H9 (cell line): ENCODE data around the gene TTF2. TPM values are rescaled to one million over a fixed set of nuclear protein-coding genes. Genes with fewer than 3 reads are reported as not detected.

ENCODE experiments used
- DNase-seq: peaks from one replicate; pipeline ENCODE4 v3.0.0-alpha.2; 2017
- H2AFZ ChIP-seq: one replicate; pipeline ENCODE4 v1.6.1; 2013; ENCODE audit warnings: mild to moderate bottlenecking, low read length, control low read depth, moderate library complexity
- H2AK5ac ChIP-seq: 2 replicates; pipeline ENCODE4 v1.6.1; 2013; ENCODE audit warnings: low read length, control low read depth, mixed read lengths; ENCODE audit not compliant: insufficient read length
- H2BK120ac ChIP-seq: one replicate; pipeline ENCODE4 v1.6.1; 2013; ENCODE audit warnings: low read depth, mild to moderate bottlenecking, low read length, control low read depth, inconsistent platforms; ENCODE audit not compliant: poor library complexity, severe bottlenecking
- H2BK12ac ChIP-seq: 2 replicates; pipeline ENCODE4 v1.6.1; 2013; ENCODE audit warnings: low read length, control low read depth, mixed read lengths, low read depth; ENCODE audit not compliant: insufficient read length
- H2BK15ac ChIP-seq: 2 replicates; pipeline ENCODE4 v1.6.1; 2013; ENCODE audit warnings: low read depth, low read length, control low read depth
- H2BK20ac ChIP-seq: one replicate; pipeline ENCODE4 v1.6.1; 2013; ENCODE audit warnings: low read depth, mild to moderate bottlenecking, low read length, control low read depth, inconsistent platforms; ENCODE audit not compliant: poor library complexity, severe bottlenecking
- H2BK5ac ChIP-seq: 2 replicates; pipeline ENCODE4 v1.6.1; 2013; ENCODE audit warnings: low read length, control low read depth, mixed read lengths; ENCODE audit not compliant: insufficient read length
- H3K14ac ChIP-seq: 2 replicates; pipeline ENCODE4 v1.6.1; 2013; ENCODE audit warnings: low read length, control low read depth; ENCODE audit not compliant: insufficient read depth
- H3K18ac ChIP-seq: 2 replicates; pipeline ENCODE4 v1.6.1; 2013; ENCODE audit warnings: low read depth, mild to moderate bottlenecking, mixed read lengths, low read length, control low read depth; ENCODE audit not compliant: insufficient read length
- H3K23ac ChIP-seq: 2 replicates; pipeline ENCODE4 v1.6.1; 2013; ENCODE audit warnings: low read length, control low read depth, mixed read lengths, low read depth; ENCODE audit not compliant: insufficient read length
- H3K23me2 ChIP-seq: 2 replicates; pipeline ENCODE4 v1.6.1; 2013; ENCODE audit warnings: low read depth, mild to moderate bottlenecking, mixed read lengths, low read length, control low read depth; ENCODE audit not compliant: insufficient read length, poor library complexity, severe bottlenecking
- H3K27ac ChIP-seq: 2 replicates; pipeline ENCODE4 v1.5.1; 2013; ENCODE audit warnings: low read length, control low read depth, mixed read lengths, low read depth; ENCODE audit not compliant: insufficient read length
- H3K27me3 ChIP-seq: 2 replicates; pipeline ENCODE4 v1.6.1; 2013; ENCODE audit warnings: low read length, control low read depth, inconsistent platforms; ENCODE audit not compliant: insufficient read depth
- H3K4ac ChIP-seq: 2 replicates; pipeline ENCODE4 v1.6.1; 2013; ENCODE audit warnings: low read depth, mild to moderate bottlenecking, control low read depth, inconsistent platforms, low read length, moderate library complexity
- H3K4me1 ChIP-seq: 2 replicates; pipeline ENCODE4 v1.6.1; 2013; ENCODE audit warnings: low read length, control low read depth, inconsistent platforms; ENCODE audit not compliant: insufficient read depth
- H3K4me2 ChIP-seq: 2 replicates; pipeline ENCODE4 v1.6.1; 2013; ENCODE audit warnings: low read length, control low read depth, mixed read lengths; ENCODE audit not compliant: insufficient read length, insufficient read depth
- H3K56ac ChIP-seq: 2 replicates; pipeline ENCODE4 v1.6.1; 2013; ENCODE audit warnings: low read depth, mild to moderate bottlenecking, mixed read lengths, low read length, control low read depth; ENCODE audit not compliant: insufficient read length
- H3K79me1 ChIP-seq: 2 replicates; pipeline ENCODE4 v1.6.1; 2013; ENCODE audit warnings: low read depth, mild to moderate bottlenecking, moderate library complexity, low read length, control low read depth, inconsistent platforms; ENCODE audit not compliant: insufficient read depth, poor library complexity, severe bottlenecking
- H3K79me2 ChIP-seq: 2 replicates; pipeline ENCODE4 v1.6.1; 2013; ENCODE audit warnings: low read length, control low read depth, inconsistent platforms; ENCODE audit not compliant: insufficient read depth
- H3K9ac ChIP-seq: 2 replicates; pipeline ENCODE4 v1.6.1; 2013; ENCODE audit warnings: low read length, control low read depth, mixed read lengths; ENCODE audit not compliant: insufficient read length; ENCODE audit errors: extremely low read depth
- H3K9me3 ChIP-seq: one replicate; pipeline ENCODE4 v1.6.1; 2013; ENCODE audit warnings: low read depth, low read length, inconsistent platforms; ENCODE audit not compliant: control insufficient read depth
- H3T11ph ChIP-seq: one replicate; pipeline ENCODE4 v1.6.1; 2013; ENCODE audit warnings: mild to moderate bottlenecking, low read length, control low read depth, inconsistent platforms
- H4K20me1 ChIP-seq: one replicate; pipeline ENCODE4 v1.6.1; 2013; ENCODE audit not compliant: control insufficient read depth, insufficient read length, insufficient read depth
- H4K5ac ChIP-seq: 2 replicates; pipeline ENCODE4 v1.6.1; 2013; ENCODE audit warnings: low read depth, mild to moderate bottlenecking, mixed read lengths, low read length, control low read depth; ENCODE audit not compliant: insufficient read length
- H4K8ac ChIP-seq: replicated peaks from 2 replicates; pipeline ENCODE4 v1.6.1; 2013; ENCODE audit warnings: low read length, control low read depth, mixed read lengths, low read depth; ENCODE audit not compliant: insufficient read length
- H4K91ac ChIP-seq: 2 replicates; pipeline ENCODE4 v1.6.1; 2013; ENCODE audit warnings: low read depth, mild to moderate bottlenecking, moderate library complexity, mixed read lengths, low read length, control low read depth; ENCODE audit not compliant: insufficient read length
- H3K27ac Mint-ChIP-seq, 3 experiments: 2 replicates in 2 of 3; 3 replicates in 1 of 3; pipeline ENCODE4 v1.8.0; 2020 to 2021; ENCODE audit warnings: mixed read lengths in 3 of 3, mild to moderate bottlenecking in 1 of 3, moderate library complexity in 1 of 3
- H3K27me3 Mint-ChIP-seq: 2 replicates; pipeline ENCODE4 v1.8.0; 2021; ENCODE audit warnings: low read depth, mild to moderate bottlenecking, moderate library complexity, mixed read lengths
- H3K36me3 Mint-ChIP-seq, 3 experiments: 2 replicates in 2 of 3; 3 replicates in 1 of 3; pipeline ENCODE4 v1.8.0; 2020 to 2021; ENCODE audit warnings: low read depth in 3 of 3, mixed read lengths in 3 of 3; ENCODE audit not compliant: insufficient read depth in 1 of 3
- H3K4me1 Mint-ChIP-seq, 2 experiments: 2 replicates each; pipeline ENCODE4 v1.8.0; 2020; ENCODE audit warnings: mixed read lengths in 2 of 2
- H3K4me3 Mint-ChIP-seq, 2 experiments: 2 replicates in 1 of 2; 3 replicates in 1 of 2; pipeline ENCODE4 v1.8.0; 2020 to 2021; ENCODE audit warnings: mild to moderate bottlenecking in 2 of 2, mixed read lengths in 2 of 2, moderate library complexity in 1 of 2
- H3K9me3 Mint-ChIP-seq, 2 experiments: 2 replicates in 1 of 2; 3 replicates in 1 of 2; pipeline ENCODE4 v1.8.0; 2020; ENCODE audit warnings: mild to moderate bottlenecking in 2 of 2, mixed read lengths in 2 of 2, moderate library complexity in 1 of 2
- WGBS: extraction: QIAGEN DNeasy Blood & Tissue Kit; methylation state at CpG from one replicate; pipeline ENCODE4 v1.1.7; 2013; ENCODE audit warnings: missing lambda C conversion rate, low lambda C conversion rate, mixed read lengths; ENCODE audit not compliant: insufficient read length; ENCODE audit errors: extremely low coverage; 5-methylcytosine and 5-hydroxymethylcytosine counted together
- total RNA-seq: library from RNA; stranded (reverse); gene quantifications from 2 replicates; pipeline ENCODE4 v1.2.1, GENCODE V29; 2021
- TF ChIP-seq, protein P1 (sequence below): fragments of 200-600 bp; sonication (generic); conservative IDR thresholded peaks from 3 replicates; pipeline ENCODE4 v1.8.0; 2021; ENCODE audit warnings: antibody characterized with exemption, mild to moderate bottlenecking

The TTF2 gene
- total RNA-seq, 1 experiment from 2014 or later, result 86.4 TPM

DNA sequence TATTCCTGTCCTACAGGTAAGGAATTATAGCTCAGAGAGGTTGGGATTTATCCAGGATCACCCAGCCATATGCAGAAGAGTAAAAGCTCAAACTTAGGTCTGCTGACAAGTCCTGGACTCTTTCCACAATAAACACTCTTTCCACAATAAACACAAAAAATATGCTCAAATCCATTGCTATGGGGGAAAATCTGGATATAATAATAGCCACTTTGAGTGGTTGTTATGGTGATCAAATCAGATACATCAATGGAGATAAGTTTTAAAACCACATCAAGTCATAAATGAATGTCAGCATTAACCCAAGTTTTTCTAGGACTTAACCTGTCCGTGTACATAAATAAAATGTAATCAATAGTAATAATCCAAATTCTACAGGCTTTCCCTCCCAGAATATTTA lies 22.3 kb upstream of the TTF2 start:
- no peak overlapping the region for H2AFZ ChIP-seq
- WGBS, result no CpG with 5 or more reads among the region's 1 CpG
- H4K91ac ChIP-seq, result no peak overlapping the region
- no peak overlapping the region for H3K14ac ChIP-seq
- H4K5ac ChIP-seq, result no peak overlapping the region
- no peaks in the 10 kb centered on the region for H3K79me1 ChIP-seq
- Mint-ChIP-seq H3K36me3 (no peaks in the 10 kb centered on the region), H3K27ac (no peak overlapping the region), H3K27me3 (no peaks in the 10 kb centered on the region), H3K4me3 (no peak overlapping the region), H3K9me3 (peaks cover 0 to 2% of the 10 kb centered on the region in 2 experiments; a peak in 1 of 5 replicates), H3K4me1 (peaks cover 11 to 25% of the 10 kb centered on the region in 2 experiments)
- H3K18ac ChIP-seq, result no peak overlapping the region
- no peak overlapping the region for H3K4me2 ChIP-seq
- no peak overlapping the region for H2BK120ac ChIP-seq
- H3K9me3 ChIP-seq, result no peaks in the 10 kb centered on the region
- no peaks in the 10 kb centered on the region for H3K27me3 ChIP-seq
- TF ChIP-seq, protein P1, sequence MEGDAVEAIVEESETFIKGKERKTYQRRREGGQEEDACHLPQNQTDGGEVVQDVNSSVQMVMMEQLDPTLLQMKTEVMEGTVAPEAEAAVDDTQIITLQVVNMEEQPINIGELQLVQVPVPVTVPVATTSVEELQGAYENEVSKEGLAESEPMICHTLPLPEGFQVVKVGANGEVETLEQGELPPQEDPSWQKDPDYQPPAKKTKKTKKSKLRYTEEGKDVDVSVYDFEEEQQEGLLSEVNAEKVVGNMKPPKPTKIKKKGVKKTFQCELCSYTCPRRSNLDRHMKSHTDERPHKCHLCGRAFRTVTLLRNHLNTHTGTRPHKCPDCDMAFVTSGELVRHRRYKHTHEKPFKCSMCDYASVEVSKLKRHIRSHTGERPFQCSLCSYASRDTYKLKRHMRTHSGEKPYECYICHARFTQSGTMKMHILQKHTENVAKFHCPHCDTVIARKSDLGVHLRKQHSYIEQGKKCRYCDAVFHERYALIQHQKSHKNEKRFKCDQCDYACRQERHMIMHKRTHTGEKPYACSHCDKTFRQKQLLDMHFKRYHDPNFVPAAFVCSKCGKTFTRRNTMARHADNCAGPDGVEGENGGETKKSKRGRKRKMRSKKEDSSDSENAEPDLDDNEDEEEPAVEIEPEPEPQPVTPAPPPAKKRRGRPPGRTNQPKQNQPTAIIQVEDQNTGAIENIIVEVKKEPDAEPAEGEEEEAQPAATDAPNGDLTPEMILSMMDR, result no peak
- no peak overlapping the region for H3K27ac ChIP-seq
- no peak overlapping the region for H4K8ac ChIP-seq
- H3K23ac ChIP-seq, result no peak overlapping the region
- no peak overlapping the region for H2BK12ac ChIP-seq
- no peak overlapping the region for H2AK5ac ChIP-seq
- no peaks in the 10 kb centered on the region for H3K79me2 ChIP-seq
- no peaks in the 10 kb centered on the region; the same call in 1 of the 2 replicates for H3K4me1 ChIP-seq
- H2BK5ac ChIP-seq, result no peak overlapping the region
- H2BK15ac ChIP-seq, result no peak overlapping the region
- no peak overlapping the region for H3K4ac ChIP-seq
- H3T11ph ChIP-seq, result no peak overlapping the region
- H4K20me1 ChIP-seq, result no peaks in the 10 kb centered on the region
- no peaks in the 10 kb centered on the region for H3K23me2 ChIP-seq
- H3K56ac ChIP-seq, result no peak overlapping the region
- no peak overlapping the region for H3K9ac ChIP-seq
- no peak overlapping the region for H2BK20ac ChIP-seq
- no peak for DNase-seq
